ENCODE measurements around the gene FMC1.
"Not testable (repeated sequence)": the region's sequence is repeated elsewhere in the genome, so short reads cannot be mapped to it uniquely, and the experiment has no call there.

The FMC1 gene

DNA sequence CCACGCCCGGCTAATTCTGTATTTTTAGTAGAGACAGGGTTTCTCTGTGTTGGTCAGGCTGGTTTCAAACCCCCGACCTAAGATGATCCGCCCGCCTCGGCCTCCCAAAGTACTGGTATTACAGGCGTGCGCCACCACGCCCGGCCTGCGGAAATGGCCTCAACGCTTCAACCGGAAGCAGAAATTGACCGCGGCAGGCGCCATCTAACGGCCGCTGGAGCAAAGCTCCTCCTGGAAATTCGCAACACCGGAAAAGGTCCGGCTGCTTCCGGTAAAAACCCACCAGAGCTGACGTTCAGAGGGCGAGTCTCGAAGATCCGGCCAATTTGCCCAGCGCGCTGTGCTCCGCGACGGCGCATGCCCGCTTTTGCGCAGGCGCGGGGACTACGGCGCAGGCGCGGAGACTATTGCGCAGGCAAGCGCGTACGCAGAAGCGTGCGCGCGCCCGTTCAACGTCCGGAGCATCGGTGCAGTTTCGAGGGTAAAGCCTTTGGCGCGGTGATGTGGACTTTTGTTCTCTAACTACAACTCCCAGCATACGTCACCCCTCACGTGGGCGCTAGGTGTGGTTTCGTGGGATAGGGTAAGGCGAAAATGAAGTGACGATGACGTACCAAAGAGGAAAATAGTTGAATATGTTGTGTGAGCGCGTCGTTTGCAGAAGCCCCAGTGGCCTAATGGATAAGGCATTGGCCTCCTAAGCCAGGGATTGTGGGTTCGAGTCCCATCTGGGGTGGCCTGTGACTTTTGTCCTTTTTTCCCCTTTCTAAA is 915 bp upstream of the FMC1 start:
- DNase-seq (peak; percentile 96), ATAC-seq (peak; percentile 81)

DNA sequence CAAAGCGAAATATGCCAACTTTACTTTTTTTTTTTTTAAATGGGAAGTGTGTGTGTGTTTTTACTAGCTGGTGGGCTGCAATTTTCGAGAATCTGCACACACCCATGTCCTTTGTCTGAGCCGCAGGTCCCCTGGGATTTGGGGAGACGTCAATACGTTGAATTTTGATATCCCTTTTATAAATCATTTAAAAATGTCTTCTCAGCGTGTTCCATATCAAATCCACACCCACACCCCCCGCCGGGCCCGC is 404 bp upstream of the FMC1 start:
- ATAC-seq, result no peak

DNA sequence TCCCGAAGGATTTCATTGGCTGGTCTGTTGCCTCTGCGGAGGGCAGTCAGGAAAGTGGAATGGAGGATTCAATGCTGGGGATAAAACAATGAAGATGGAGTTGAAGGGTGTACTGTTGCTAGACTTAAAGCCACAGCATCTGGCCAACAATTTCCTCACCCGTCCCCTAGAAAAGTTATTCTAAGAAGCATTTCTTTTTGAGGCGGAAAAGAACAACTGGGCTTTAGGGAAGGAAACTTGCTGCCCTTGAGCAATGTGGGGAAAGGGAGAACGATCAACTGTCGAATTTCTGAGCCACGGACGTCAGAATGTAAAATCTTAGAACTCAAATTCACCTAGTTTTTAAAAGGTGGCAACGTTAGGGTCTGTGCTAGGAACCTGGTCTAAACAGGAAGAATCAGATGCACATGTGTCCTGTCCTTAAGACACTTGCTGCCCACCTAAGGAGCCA is 664 bp downstream of the FMC1 start:
- no peak for ATAC-seq
- no peak for DNase-seq

More for the DNA sequence above, 404 bp upstream of the FMC1 start:
- no peak for DNase-seq

DNA sequence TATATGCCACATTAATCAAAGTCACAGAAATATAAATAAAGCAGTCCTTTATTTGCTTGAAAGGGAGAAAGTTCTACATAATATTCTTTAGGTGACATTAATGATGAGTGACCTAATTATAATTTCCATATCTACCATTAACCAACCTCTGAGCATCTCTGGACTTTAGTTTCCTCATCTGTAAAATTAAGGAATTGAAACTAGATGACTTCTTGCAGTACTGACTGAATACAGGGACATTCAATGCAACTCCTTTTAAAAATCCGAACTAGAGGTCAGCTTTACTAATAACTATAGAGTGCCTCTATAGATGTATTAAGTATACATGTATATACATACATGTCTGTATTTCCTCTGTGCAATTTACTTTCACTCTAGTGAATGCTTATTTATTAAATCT is 3.9 kb downstream of the FMC1 start:
- no peak for DNase-seq
- ATAC-seq, result no peak

DNA sequence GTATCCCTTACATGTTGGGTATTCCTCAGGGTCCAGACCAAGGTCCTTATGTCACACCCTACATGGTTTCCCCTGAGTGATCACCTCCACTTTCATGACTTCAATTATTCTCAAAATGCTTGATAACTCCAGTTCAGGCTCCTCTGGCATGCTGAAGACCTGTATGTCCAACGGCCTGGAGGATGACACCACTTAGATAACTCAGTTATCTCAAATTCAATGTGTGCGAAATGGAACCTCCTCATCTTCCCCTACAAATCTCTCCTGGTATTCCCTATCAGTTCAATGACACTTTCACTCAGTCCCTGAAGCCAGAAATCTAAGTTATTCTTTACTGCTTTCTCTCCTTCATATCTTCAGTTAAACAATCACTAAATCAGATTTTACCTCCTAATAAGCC is 9.9 kb downstream of the FMC1 start:
- DNase-seq, result no peak

DNA sequence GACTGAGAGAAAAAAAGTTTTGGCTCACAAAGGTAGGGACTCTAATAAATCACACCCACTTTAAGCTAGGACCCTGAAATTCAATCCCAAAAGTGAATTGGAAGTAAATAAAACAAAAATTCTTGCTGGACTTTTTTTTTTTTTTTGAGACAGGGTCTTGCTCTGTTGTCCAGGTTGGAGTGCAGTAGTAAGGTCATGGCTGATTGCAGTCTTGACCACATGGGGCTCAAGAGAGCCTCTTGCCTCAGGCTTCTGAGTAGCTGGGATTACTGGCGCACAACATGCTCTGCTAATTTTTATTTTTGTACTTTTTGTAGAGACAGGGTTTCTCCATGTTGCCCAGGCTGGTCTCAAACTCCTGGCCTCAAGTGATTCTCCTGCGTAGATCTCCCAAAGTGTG is 13.6 kb downstream of the FMC1 start:
- DNase-seq (no peak), ATAC-seq (no peak)

More for the DNA sequence above, 9.9 kb downstream of the FMC1 start:
- no peak for ATAC-seq

DNA sequence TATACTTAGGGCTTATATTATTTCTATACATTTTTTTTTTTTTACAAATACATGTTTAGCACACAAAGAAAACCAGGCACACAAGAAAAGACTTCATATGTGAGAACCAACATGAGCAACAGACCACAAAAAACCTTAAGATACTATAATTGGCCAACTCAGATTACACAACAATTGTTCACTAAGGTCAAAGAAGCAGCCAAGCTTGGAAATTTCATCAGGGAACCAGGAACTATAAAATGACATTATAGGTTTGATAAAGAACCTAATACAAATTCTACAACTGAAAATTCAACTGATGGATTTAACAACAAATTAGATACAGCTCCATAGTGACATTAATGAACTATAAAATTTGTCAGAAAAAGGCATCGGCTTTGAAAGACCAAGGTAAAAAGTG is 14.2 kb downstream of the FMC1 start:
- ATAC-seq (no peak), DNase-seq (no peak)

DNA sequence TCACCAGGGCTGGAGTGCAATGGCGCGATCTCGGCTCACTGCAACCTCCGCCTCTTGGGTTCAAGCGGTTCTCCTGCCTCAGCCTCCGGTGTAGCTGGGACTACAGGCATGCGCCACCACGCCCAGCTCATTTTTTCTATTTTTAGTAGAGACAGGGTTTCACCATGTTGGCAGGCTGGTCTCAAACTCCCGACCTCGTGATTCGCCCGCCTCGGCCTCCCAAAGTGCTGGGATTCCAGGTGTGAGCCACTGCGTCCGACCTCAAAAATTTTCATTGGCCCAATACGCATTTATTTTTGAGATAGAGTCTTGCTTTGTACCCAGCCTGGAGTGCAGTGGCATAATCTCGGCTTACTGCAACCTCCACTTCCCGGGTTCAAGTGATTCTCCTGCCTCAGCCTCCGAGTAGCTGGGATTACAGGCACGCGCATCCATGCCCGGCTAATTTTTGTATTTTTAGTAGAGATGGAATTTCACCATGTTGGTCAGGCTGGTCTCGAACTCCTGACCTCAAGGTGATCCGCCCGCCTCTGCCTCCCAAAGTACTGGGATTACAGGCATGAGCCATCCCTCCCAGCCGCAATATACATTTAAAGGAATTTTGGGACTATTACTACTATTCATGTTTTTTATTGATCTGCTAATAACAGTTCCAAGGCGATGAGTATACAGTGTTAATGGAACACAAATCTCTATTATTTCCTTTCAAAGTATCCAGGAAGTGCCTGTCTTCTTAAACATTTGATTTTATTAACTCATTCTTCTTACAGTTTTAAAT is 16.8 kb downstream of the FMC1 start:
- ATAC-seq, DNase-seq: not testable (repeated sequence)

DNA sequence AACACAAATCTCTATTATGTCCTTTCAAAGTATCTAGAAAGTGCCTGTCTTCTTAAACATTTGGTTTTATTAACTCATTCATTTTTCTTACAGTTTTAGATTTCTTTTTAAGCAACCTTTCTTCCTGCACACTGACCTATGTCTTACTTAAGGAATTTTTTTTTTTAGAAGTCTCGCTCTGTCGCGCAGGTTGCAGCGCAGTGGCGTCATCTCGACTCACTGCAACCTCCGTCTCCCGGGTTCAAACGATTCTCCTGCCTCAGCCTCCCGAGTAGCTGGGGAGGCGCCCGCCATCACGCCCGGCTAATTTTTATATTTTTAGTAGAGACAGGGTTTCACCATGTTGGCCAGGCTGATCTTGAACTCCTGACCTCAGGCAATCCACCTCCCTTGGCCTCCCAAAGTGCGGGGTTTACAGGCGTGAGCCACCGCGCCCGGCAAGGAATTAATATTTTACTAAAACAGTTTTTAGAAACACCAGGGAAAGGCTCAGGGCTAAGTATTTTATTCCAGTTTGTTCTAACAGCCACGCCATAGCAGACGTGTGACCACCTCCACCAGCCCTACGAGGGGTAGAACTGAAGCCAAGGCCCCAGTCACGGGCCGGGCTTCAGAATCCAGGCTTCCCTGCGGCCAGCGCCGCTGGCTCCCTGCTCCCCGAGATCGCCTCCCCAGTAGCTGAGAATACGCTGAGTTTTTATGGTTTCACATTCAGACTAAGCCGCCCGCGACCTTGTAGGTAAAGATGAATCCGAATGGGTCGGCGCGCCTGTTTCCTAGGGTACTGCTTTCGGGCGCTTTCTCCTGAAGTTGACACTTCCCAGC is 17.6 kb downstream of the FMC1 start:
- ATAC-seq, result peak; percentile 0
- peak; percentile 39 for DNase-seq

DNA sequence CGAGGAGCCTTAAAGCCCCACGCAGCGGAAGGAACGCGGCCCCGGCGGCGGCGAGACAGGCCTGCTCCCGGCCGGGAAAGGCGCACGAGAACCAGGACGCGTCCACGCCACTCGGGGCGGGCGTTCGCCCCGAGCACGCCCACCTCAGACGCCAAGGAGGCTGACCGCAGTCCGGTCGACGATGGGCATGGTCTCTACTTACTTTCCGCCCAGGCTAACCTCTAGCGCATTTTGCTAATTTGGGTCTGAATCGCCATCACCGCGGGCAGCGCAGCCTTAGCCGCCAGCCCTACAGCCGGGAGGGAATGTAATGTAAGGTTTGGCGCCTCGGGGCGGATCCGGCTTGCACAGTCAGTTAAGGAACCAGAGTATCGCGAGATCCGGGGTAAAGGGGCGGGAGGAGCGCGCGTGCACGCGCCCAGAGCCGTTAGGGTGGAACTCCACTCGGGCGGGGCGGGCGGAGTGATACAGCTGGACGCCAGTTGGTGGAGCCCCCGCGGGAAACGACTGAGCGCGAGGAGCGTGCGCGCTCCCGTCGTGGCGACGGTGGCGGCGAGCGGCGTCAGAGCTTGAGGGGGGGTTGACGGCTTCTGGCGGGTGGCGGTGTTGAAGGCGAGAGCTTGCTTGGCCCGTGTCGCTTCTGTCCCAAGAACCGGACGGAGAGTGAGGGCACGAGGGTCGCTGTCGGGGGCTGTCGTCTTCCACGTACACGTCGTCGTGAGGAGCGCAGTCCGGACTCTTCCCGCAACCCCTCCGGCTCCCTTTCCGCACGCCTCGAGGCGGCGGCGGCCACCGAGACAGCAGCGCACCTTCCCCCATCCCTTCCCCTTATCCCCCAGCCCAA is 18.5 kb downstream of the FMC1 start, which contains the start of gene LUC7L2:
TSS of gene LUC7L2 (plus strand) at position 529 of the 844 bp plus-strand sequence. CDS start 368 bp downstream, outside the sequence.
- peak; percentile 99 for DNase-seq
- ATAC-seq, result peak; percentile 84

DNA sequence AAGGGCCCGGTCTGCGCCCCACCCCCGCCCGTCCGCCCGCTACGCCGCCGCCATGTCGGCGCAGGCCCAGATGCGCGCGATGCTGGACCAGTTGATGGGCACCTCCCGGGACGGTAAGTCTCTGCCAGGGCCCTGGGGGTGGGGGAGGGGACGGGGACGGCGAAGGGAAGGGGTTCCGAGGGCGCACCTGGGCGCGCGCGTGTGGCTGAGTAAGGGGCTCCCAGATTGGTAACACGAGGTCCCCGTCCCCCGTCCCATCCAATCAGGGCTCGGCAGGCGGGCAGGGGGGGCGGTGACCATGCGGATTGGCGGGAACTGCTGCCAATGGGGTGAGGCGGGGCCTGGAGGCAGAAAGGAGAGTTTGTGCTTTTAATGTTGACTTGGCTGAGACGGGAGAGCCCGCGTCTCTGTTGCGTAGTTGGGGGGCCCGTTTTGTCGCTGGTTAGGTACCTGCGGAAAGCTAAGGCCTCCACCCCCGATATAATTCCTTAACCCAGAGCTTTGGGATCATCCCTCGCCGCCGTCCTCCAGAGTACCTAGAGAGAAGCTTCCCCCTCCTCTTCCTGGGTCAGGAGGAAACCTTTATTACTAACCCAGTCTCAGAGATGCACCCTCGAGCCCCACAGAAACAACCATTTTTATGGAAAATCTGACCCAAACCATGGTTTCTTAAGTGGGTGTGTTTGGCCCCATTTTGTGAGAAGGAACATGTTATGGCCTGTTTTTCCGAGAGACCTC is 19.2 kb downstream of the FMC1 start:
- ATAC-seq (peak; percentile 86), DNase-seq (peak; percentile 98)

DNA sequence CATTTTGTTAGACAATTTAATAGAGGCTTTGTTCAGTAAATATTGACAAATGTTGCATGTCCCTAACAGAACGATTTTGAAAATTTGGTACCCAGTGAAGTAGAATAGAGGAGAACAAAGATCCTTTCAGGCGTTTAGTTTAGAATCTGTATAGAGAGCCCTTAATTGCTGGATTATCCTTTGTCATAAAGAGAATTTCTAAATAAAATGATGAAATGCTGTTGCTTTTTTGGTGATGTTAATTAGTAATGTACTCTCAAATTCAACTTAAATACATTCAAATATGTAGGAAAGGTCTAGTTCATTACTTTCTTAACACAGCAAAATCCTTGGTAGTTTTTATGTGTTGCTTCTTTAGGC is 19.8 kb downstream of the FMC1 start:
- ATAC-seq, result no peak
- no peak for DNase-seq

DNA sequence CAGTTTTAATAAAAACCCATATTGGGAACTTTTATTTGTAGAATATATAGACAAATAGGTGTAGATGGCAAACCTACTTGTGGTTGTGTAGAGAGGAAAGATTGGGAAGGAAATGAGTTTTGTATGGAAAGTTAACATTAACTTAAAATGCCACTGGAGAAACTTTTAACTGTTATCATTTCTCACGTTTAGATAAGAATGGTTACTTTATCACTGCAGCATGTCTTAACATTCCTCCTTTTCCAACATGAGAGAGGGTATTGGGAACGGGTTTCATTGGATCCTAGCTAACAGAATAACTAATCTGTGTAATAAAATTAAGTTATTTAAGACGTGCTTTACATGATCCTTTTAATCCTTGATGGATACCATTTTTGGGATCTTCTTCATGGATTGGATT is 20.4 kb downstream of the FMC1 start:
- no peak for ATAC-seq

DNA sequence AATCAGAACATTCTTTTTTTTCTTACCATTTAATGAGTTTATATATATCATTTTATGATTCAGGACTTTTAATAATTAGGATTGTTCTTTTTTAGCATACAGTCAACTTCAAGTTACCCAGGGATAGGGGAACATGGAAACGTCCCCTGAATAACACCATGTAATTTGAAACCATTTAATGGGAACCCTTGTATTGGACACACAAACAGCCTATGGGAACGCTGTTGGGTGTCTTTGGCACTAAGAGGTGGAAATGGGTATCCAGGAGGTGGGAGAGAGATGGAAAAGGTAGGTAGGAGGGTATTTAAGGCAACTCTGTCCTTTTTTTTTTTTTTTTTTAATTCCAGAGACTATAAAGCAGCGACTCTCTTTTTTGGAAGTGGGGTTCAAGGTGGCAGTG is 21.2 kb downstream of the FMC1 start:
- DNase-seq (no peak), ATAC-seq (no peak)

More for the DNA sequence above, 20.4 kb downstream of the FMC1 start:
- DNase-seq, result no peak

DNA sequence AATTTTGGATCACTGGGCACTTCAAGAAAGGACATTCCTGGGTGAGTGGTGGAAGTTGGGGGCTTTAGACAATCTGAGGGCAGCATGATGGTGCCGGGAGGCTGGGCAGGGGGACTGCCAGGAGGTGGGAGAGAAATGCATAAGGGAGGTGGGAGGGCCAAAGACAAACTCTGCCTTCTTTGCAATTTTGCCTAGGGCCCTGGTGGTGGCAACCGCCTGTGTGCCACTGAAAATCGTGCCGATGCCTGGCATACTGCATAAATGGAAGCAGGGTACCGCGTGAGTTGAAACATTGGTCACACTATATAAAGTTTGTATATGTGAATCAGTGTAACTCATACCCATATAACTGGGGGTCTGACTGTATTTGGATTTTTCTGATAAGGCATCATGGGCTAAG is 21.8 kb downstream of the FMC1 start:
- DNase-seq (no peak), ATAC-seq (no peak)

DNA sequence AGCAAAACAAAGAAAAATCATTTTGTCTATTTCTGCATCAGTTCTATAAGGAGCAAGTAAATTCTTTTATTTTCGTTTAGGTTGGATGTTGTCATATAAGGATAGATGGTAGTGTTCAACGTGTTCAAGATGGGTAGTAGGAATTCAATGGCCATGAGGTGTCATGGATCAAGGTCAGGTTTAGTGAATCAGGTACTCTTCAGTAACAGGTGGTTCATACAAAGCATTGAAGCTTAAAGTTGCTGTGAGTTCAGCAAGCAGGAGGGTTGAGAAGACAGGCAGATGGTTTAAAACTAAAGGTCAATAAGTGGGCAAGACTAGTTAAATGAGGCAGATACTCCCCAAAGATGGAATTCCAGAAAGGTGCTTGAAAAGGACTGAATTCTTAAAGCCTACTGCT is 24.2 kb downstream of the FMC1 start:
- DNase-seq (no peak), ATAC-seq (no peak)

DNA sequence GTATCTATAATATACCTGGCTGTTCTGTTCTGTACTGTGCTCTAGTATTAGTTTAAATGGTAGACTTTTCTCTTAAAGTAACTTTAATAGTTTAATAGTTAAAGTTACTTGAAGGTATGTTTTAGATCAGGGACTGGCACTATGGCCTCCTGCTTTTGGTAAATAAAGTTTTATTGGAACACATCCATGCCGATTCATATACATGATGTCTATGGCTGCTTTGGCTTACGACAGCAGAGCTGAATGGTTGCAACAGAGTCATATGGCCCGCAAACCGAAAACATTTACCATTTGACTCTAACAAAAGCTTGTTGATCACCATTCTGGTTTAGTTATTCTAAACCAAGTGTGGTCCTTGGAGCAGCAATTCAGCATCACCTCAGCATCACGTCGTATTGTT is 25.3 kb downstream of the FMC1 start:
- DNase-seq, result no peak
- no peak for ATAC-seq

DNA sequence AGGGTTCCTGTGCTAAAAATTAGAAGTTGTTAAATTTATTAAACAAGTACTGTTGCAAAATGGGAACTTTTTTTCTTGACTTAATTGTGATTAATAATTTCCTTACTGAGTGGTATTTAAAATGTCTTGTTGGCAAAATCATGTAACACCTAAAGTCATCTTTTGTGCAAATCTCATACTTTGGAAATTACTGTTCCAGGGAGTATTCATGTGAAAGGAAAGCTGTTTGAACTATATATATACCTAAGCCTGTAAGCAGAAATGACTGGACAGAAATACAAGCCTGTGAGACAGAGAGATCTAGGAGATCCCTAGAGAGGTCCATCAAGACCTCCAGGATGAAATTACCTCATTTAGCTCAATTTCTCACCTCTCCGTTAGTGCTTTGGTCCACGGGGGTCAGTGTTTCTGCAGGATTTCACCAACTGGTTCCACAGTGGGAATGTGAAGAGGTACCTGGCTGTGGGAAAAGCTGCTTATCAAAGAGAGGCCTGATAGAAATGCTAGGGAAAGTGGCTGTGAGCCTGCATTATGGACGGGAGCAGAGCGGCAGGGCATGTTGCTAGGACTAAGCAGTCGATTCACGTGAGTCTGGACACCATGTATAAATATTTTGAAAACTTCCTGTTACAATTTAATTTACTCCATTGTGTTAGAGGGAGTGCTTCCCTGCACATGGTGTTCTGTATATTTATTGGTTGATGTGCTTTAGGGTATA is 26.5 kb downstream of the FMC1 start:
- peak; percentile 53 for ATAC-seq
- DNase-seq, result no peak

DNA sequence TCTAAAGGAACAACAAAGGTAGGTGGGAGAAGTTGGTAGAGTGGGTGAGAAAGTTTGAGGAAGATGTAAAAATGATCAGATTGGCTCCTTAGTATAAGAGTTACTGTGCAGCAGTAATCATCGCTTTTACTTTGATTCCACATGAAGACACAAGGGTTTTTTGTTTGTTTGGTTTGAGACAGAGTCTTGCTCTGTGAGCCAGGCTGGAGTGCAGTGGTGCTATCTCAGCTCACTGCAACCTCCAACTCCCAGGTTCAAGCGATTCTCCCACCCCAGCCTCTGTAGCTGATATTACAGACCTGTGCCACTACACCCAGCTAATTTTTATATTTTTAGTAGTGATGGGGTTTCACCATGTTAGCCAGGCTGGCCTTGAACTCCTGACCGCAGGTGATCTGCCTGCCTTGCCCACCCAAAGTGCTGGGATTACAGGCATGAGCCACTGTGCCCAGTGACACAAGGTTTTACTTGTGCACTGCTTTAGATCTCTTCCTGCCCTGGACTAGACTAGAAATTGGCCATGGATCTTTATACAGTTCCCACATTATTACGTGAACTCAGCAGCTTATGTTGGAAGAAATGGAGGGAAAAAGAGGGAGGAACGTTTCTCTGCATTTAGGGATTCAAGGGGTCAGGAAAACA is 29.3 kb downstream of the FMC1 start:
- DNase-seq (no peak), ATAC-seq (no peak)

DNA sequence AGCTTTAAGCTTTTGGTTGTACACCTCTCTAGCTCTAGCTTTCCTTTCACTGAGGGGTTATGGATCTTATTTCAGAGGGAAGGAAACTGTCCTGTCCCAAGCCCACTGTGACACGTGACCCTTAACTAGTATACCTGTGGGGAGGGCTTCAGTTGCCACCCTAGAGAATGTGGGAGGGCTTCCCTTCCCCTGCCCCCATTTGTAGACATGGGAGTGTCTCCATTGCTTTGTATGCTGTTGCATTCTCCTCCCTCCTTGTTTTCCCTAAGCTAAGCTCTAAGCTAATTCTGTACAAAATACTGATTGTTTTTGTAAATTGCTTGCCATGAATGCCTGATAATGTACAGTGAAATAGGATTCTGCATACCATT is 29.8 kb downstream of the FMC1 start:
- ATAC-seq, result no peak

More for the DNA sequence above, 29.8 kb downstream of the FMC1 start:
- DNase-seq, result no peak
